Measurements from ENCODE around the gene LOXL3.
"Not testable (repeated sequence)": the region's sequence is repeated elsewhere in the genome, so short reads cannot be mapped to it uniquely, and the experiment has no call there.

LOXL3 gene

DNA sequence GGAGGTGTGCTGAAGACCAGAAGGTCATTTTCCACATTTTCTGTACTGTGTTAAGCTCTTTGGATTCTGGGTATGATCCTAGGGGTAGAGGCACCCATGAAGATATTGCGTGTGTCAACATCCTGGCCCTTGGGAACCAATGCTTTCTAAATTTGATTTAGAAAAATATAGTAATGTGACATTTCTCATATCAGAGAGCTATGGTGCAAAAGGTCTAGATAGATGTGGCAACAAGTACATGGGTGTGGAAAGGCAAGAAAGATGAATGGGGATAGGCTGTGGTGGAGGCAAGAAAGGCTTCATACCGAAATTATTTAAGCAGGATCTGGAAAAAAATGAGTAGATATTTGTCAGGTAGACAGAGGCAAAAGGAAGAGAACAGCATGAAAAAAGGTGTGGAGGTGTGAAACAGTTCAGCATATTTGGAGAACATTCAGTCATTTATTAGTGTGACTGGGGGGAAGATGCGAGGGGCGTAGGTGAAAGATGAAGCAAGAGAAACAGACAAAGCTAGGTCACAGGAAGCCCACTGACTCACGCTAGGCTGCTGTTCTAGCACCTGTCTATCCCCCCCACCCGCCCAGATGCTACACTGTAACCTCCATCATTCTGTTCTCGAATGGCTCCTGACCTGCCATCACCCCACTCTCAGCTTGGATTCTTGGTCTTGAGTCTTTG lies 12.5 kb upstream of the LOXL3 start:
- no peak overlapping the region for H3K4me3 ChIP-seq (replicated peaks; ENCODE audit: low read depth, low read length)
- TF ChIP-seq CTCF (IDR thresholded peaks at IDR 0.05; ENCODE audit: low read depth, low read length, missing control alignments) = no peak
- DNase-seq (ENCODE audit: extremely low read depth, low read depth) = no peak

- no peak for DNase-seq (ENCODE audit: extremely low read depth, low read depth)
- H3K4me3 ChIP-seq (replicated peaks; ENCODE audit: low read depth, low read length) = no peak overlapping the region
- TF ChIP-seq CTCF (IDR thresholded peaks at IDR 0.05; ENCODE audit: low read depth, low read length, missing control alignments) = no peak
These were observed 10.5 kb upstream of the LOXL3 start for GRCh38 chr2:74564222-74564621.

GRCh38 chr2:74562126-74562775 lies 8.5 kb upstream of the LOXL3 start:
- no peak overlapping the region for H3K4me3 ChIP-seq (replicated peaks; ENCODE audit: low read depth, low read length)
- TF ChIP-seq CTCF (IDR thresholded peaks at IDR 0.05; ENCODE audit: low read depth, low read length, missing control alignments) = no peak

DNA sequence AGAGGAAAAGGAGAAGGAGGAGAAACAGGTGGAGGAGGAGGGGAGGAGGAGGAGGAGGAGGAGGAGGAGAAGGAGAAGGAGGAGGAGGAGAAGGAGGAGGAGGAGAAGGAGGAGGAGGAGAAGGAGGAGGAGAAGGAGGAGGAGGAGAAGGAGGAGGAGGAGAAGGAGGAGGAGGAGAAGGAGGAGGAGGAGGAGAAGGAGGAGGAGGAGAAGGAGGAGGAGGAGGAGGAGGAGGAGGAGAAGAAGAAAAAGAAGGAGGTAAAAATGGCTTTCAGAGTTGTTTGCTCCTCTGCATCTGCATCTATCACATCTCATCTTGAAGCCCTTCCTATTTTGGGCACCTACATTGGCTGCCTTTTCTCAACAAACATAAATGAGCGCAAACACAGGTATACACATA lies 7.3 kb upstream of the LOXL3 start:
- not testable (repeated sequence) for H3K4me3 ChIP-seq (replicated peaks; ENCODE audit: low read depth, low read length); DNase-seq (ENCODE audit: extremely low read depth, low read depth)

More at GRCh38 chr2:74562126-74562775, 8.5 kb upstream of the LOXL3 start:
- no peak for DNase-seq (ENCODE audit: extremely low read depth, low read depth)

DNA sequence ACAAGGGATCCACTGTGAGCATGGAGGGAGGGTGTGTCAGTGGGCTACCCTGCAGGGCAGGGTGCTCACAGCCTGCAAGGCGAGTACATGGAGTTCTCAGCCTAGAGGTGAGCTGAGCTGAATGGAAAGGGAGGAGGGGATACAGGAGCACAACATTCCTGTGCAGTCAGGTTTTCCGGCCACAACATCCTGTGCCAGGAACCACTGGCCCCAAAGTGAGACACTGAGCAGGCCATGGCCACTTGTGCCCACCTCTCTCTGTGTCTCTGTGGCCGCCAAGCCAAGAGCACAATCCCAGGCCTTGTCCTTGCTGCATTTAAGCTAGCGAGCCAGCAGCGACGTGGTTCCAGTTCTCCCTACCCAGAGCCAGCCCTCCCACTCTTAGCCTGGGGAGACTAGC lies 6.8 kb upstream of the LOXL3 start:
- TF ChIP-seq CTCF (IDR thresholded peaks at IDR 0.05; ENCODE audit: low read depth, low read length, missing control alignments) = no peak
- H3K4me3 ChIP-seq (replicated peaks; ENCODE audit: low read depth, low read length) = no peak overlapping the region
- DNase-seq (ENCODE audit: extremely low read depth, low read depth) = no peak

DNA sequence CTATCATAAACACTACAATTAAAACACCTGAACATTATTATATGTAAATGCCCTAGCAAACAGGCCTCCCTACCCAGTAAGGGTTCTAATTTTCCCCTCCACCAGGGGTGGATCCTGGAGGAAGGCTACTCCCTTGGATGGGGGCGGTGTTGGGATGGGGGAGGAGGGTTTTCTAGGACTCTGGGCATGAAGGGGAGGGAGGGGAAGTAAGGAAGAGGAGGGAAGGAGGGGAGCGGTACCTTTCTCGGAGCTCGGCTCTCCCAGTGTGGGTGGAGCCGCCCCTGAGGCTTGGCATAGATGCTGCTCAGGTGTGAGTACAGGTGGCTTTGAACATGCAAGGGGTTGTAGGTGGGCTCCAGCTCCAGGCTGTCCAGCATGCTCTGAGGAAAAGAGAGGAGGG lies 6.2 kb upstream of the LOXL3 start:
- TF ChIP-seq CTCF (IDR thresholded peaks at IDR 0.05; ENCODE audit: low read depth, low read length, missing control alignments) = no peak
- H3K4me3 ChIP-seq (replicated peaks; ENCODE audit: low read depth, low read length) = no peak overlapping the region
- no peak for DNase-seq (ENCODE audit: extremely low read depth, low read depth)

DNA sequence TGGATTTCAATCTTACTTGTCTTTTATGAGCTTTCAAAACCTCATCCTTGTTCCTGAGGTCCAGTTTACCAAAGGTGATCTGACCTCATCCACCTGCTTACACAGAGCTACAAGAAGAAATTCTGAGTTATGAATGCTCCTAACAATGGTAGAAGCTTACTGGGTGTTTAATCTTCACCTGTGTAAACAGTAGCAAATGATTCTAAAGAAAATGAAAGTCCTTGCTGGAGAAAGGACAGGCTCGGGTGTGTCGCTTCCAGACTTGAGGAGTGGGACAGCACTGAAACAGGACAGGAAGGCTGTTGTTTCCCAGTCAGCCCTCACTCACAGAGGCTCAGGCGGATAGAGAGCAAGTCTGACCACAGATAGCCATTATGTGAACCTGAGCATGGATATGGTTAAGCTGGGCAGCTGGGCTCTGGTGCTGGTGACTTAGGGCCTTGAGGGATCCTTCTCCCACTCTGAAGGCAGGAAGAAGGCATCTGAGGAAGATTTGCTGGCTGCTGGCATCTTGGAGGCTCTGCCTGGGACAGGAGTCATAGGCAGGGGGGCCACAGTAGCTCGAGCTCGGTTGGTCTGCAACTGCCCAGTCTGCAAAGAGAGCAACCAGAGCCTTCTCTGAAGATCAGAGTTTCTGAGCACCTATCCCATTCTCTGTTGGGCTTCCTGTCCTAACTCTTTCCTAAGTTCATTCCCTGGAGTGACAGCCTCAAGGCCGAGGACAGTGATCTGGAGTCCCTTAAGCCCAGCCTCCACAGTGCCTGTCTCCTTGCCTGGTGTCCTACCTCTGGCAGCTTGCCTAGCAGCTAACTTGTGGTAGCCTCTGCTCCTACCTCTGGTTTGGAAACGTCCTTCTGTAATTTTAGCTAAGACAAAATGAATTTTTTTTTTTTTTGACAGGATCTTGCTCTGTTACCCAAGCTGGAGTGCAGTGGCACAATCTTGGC lies 4.8 kb upstream of the LOXL3 start:
- TF ChIP-seq CTCF (IDR thresholded peaks at IDR 0.05; ENCODE audit: low read depth, low read length, missing control alignments) = no peak
- no peak for DNase-seq (ENCODE audit: extremely low read depth, low read depth)
- H3K4me3 ChIP-seq (replicated peaks; ENCODE audit: low read depth, low read length) = no peak overlapping the region

All from HFF-Myc (cell line).